IPS DF 19.7 (cell line): Measurements from ENCODE around the gene TMEM187.

ENCODE experiments used
- DNase-seq: peaks from one replicate; pipeline ENCODE4 v3.0.0-alpha.2; 2013; ENCODE audit warnings: low read depth, low spot score

Gene TMEM187

GRCh38 chrX:153972368-153973126 is at the start of gene TMEM187:
TMEM187 (plus strand) TSS chrX:153972754; CDS start chrX:153982063, 9,309 bp downstream.
- DNase-seq = no peak

GRCh38 chrX:153922932-153923857 is 49.4 kb upstream of the TMEM187 start:
- no peak for DNase-seq

- no peak for DNase-seq
These were observed 48.2 kb upstream of the TMEM187 start for GRCh38 chrX:153924149-153924861.

- DNase-seq = no peak
These were observed 47.2 kb upstream of the TMEM187 start for GRCh38 chrX:153925387-153925738.

GRCh38 chrX:153925739-153926551 is 46.6 kb upstream of the TMEM187 start, which contains the start of gene ARHGAP4:
ARHGAP4 (minus strand) TSS chrX:153926264; CDS start chrX:153926202, 62 bp downstream.
- DNase-seq = no peak

GRCh38 chrX:153926552-153926857 is 46.0 kb upstream of the TMEM187 start:
- DNase-seq = no peak

- DNase-seq = no peak
These were observed 45.5 kb upstream of the TMEM187 start for GRCh38 chrX:153926858-153927671.

- DNase-seq = no peak
These were observed 45.0 kb upstream of the TMEM187 start for GRCh38 chrX:153927672-153927921.

- DNase-seq = peak; percentile 67
These were observed 44.4 kb upstream of the TMEM187 start for GRCh38 chrX:153927922-153928760.

- no peak for DNase-seq
These were observed 43.7 kb upstream of the TMEM187 start for GRCh38 chrX:153928846-153929245.

- no peak for DNase-seq
These were observed 43.0 kb upstream of the TMEM187 start for GRCh38 chrX:153929576-153929975.

GRCh38 chrX:153930011-153930910 is 42.3 kb upstream of the TMEM187 start:
- DNase-seq = no peak

- no peak for DNase-seq
These were observed 41.4 kb upstream of the TMEM187 start for GRCh38 chrX:153931151-153931550.

GRCh38 chrX:153931748-153932147 is 40.8 kb upstream of the TMEM187 start:
- DNase-seq = no peak

- no peak for DNase-seq
These were observed 40.2 kb upstream of the TMEM187 start for GRCh38 chrX:153932220-153932915.

GRCh38 chrX:153933748-153934147 is 38.8 kb upstream of the TMEM187 start:
- DNase-seq = no peak

GRCh38 chrX:153934148-153934761 is 38.3 kb upstream of the TMEM187 start:
- DNase-seq = no peak
